Measurements from ENCODE around the gene CADM4.

- no peak for TF ChIP-seq SRF (CRISPR knock-in tag; IDR thresholded peaks at IDR 0.05)
- no peak for TF ChIP-seq PATZ1 (CRISPR knock-in tag; IDR thresholded peaks at IDR 0.05; ENCODE audit: borderline replicate concordance)
- no peak for TF ChIP-seq TEAD4 (IDR thresholded peaks at IDR 0.05; ENCODE audit: low read length)
- no peak for TF ChIP-seq TEAD4 (CRISPR knock-in tag; IDR thresholded peaks at IDR 0.05; ENCODE audit: borderline replicate concordance)
- TF ChIP-seq EP300 (IDR thresholded peaks at IDR 0.05; ENCODE audit: low read length): no peak
- TF ChIP-seq PCBP1 (IDR thresholded peaks at IDR 0.05; ENCODE audit: low read depth, low read length, poor library complexity, severe bottlenecking): no peak
Measured at GRCh38 chr19:43616954-43617353, 22.7 kb downstream of the CADM4 start.
